GM12892 (cell line): ENCODE measurements around the gene PCDHB8.
"Not testable (repeated sequence)": the region's sequence is repeated elsewhere in the genome, so short reads cannot be mapped to it uniquely, and the experiment has no call there.

Experiments used
- POLR2A ChIP-seq: IDR thresholded peaks from 2 replicates; pipeline ENCODE4 v1.6.1; 2011; ENCODE audit warnings: low read depth, low read length, control low read depth
- TAF1 ChIP-seq: IDR thresholded peaks from 2 replicates; pipeline ENCODE4 v1.6.1; 2011; ENCODE audit warnings: low read depth, mild to moderate bottlenecking, control low read depth, low read length, borderline replicate concordance

GRCh38 chr5:141194332-141194731, 16.7 kb downstream of the PCDHB8 start:
- TF ChIP-seq POLR2A, TAF1: not testable (repeated sequence)
